Right forelimb (tissue), 1 donor: ENCODE measurements around the gene ZEB1.
"Not testable (repeated sequence)": the region's sequence is repeated elsewhere in the genome, so short reads cannot be mapped to it uniquely, and the experiment has no call there.

Source experiments
- DNase-seq: peaks from one replicate; pipeline ENCODE4 v3.0.0-alpha.2; 2018

Gene ZEB1

DNA sequence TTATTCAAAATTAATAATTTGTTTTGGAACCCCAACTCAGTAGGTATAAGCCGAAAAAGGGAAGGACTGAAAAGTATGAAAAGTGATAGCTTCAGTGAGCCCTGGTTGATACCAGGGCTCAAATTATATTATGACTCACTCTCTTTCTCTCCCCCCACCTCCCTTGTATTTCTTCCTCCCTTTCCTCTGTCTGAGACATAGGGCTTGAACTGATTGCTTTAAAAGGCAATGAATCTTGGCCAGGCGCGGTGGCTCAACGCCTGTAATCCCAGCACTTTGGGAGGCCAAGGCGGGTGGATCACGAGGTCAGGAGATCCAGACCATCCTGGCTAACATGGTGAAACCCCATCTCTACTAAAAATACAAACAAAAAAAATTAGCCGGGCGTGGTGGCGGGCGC is 108.3 kb downstream of the ZEB1 start:
- DNase-seq, result not testable (repeated sequence)

DNA sequence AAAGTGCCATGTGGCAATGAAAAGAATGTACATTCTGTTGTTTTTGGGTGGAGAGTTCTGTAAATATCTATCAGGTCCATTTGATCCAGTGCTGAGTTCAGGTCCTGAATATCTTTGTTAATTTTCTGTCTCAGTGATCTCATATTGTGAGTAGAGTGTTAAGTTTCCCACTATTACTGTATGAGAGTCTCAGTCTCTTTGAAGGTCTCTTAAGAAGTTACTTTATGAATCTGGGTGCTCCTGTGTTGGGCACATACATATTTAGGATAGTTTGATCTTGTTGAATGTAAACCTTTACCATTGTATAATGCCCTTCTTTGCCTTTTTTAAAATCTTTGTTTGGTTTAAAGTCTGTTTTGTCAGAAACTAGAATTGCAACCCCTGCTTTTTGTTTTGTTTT is 109.5 kb downstream of the ZEB1 start:
- DNase-seq, result not testable (repeated sequence)

DNA sequence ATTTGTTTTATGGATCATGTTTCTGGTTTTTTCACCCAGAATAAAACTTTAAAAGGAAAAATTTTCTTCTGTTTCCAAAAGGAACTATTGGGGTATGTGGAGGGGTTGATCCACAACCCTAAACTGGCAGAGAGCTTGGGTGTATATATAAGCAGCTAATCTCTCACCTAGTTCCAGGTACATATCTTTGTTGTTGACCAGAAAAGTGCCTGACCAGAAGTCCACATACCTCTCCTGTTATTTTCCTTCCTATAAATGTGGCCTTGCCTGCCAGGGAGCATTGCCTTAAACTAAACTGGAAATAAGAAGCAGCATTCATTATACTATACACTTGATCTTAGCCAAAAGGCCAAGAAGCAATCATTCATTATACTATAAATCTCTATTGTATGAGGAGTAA is 112.0 kb downstream of the ZEB1 start:
- DNase-seq, result no peak

DNA sequence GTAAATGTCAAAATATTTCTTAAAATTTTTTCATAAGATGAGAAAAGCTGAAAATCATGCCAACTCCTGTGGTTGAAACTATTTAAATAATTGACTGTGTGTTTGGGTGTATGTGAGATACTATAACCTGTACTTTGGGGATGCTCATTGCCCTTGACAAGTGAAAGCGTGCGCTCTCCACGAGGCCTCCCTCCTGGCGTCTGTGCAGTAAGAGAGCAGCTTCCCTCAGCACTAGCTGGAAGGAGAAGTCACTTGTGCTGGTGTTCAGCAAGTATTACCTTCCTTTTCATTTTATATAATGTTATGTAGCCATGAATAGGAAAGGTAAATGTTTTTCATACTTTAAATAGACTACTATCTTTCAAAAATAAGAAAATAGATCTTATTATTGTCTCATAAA is 118.9 kb downstream of the ZEB1 start:
- no peak for DNase-seq

DNA sequence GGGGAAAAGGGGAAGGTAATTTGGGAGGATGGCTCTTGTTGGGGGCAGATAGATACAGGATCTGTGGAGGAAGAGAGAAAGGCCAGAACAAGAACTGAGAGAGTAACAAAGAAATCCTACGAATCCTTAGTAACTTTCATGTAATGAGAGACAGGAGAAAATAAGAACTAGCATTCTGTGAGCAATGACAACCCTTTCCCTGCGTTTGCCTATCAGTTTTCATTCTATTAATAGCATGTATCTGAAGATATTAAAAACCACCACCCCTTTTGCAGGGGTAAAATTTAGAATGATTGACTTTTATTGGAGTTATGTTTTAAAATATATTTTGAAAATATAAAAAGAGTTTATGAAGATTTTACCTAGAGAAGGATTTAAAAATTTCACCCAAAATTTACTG is 132.8 kb downstream of the ZEB1 start:
- DNase-seq, result no peak

DNA sequence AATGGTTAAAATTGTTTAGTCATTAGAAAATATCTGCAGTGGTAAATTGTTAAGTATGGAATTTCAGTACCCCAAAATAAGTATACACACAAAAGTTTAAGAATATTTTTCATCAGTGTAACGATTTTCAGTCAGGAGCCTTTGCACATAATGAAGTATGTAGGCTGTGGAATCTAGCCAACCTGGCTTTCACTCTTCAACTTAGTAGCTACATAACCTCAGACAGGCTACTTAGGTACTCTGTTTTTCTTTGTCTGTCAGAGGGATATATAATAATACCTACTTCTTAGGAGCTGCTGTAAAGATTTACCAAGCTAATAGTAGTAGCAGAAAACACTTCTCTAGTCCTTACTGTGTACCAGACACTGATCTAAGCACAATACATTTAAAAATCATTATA is 137.5 kb downstream of the ZEB1 start:
- no peak for DNase-seq

DNA sequence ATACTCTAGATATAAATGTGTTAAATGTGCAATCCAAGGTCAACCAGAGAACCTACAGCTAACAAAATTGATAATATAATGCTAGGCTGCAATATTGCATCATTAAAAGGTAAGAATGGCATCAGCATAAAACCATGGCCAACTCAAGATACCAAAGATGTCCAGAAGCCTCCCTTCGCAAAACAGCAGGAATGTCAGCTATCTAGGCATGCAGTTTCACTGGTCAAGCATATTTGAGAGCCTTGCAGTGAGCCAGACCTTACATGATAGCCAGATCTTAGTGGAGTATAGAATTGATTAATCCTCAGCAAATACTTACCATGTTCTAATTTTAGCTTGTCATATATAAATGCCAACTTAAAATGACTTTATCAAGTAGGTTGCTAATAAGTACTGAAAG is 138.8 kb downstream of the ZEB1 start:
- no peak for DNase-seq

DNA sequence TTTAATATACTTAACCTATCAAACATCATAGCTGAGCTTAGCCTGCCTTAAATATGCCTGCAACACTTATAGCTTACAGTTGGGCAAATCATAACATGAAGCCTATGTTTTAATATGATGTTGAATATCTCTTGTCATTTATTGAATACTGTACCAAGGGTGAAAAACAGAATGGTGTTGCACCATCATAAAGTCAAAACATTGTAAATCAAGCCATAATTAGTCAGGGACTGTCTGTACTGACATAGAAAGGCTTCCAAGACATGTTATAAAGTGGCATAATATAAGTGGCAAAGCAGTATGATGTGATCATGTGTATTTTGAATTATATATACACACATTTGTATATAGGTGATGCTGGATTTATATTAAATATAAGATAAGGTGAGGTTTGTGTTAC is 140.0 kb downstream of the ZEB1 start:
- no peak for DNase-seq

DNA sequence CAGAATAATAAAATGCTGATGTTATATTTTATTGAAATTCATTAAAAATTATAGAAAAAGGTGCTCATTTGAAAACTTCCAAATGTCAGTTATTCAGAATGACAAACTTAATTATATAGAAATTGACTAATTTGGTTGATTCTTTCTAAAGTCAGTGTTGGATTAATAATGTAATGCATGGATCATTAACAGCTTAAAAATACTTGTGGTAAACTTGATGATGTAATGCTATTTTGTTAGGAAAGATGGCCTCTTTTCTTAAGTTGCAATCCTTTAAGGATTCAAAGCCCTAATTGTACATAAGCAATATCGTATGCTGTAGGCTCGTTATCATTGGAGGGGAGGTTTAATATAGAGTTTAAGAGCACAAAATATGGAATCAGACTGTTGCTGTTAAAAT is 141.2 kb downstream of the ZEB1 start:
- DNase-seq, result no peak

DNA sequence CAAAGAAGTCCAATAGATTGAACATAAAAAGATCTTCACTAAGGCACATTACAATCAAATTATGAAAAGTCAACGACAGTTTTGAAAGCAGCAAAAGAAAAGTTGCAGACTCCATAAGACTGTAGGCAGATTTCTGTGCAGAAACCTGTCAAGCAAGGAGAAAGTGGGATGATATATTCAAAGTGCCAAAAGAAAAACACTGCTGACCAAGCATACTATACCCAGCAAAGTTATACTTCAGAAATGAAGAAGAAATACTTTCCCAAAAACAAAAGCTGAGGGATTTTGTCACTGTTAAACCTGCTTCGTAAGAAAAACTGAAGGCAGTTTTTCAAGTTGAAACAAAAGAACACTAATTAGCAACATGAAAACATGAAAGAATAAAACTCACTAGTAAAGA is 145.5 kb downstream of the ZEB1 start:
- DNase-seq, result no peak

DNA sequence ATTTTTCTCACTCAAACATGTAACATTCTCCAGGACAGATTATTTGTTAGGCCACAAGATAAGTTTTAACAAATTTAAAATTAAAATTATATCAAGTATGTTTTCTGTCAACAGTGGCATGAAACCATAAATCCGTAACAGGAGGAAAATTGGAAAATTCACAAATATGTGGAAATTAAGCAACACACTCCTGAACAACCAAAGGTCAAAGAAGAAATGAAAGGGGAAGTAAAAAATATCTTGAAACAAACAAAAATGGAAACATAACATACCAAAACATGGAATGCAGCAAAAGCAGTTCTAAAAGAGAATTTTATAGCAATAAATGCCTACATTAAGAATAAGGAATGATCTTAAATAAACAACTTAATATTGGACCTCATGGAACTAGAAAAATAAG is 147.3 kb downstream of the ZEB1 start:
- DNase-seq, result no peak

DNA sequence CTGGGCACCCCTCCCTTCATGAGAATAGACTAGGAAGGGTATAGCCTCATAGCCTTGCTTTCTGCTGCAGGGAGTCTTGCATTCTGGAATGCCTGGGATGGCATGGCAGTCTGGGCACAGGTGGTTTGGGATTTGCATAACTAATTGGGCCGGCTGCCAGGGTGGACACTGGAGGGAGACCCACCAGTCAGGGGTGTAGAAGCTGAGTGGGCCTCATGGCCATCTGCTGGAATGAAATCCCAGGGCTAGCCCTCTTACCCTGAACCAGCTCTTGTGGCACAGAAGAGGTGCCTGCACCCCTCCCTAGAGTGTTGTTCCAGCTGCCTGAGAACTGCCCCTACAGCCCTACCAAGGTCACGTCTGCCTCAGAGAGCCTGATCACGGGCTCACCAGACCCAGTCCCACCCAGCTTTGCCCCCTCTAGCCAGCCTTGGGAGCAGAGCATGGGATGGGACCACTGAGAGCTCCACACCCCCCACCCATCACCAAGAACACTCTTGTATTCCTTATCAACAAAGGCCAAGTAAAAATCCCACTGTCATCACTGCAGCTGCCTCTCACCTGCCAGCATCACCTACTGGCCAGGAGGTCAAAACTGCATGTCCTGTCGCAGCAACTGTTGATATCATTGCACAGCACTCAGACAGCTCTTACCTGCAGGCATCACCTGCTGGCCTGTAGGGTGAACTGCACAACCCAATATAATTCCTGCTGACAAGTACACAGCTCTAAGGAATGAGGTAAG is 148.9 kb downstream of the ZEB1 start:
- no peak for DNase-seq

DNA sequence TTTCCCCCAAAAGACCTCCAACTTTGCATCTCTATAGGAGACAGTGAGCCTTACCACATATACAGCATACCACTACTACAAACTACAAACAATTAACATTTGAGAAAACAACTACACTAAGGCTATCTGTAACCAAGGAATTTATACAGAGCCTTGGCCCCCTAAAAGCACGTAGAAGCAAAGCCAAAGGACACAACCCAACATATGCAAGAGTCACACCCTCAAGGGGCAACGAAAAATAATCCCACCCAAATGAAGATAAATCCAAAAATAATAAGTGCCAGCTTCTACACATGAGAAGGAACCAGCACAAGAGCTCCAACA is 149.5 kb downstream of the ZEB1 start:
- DNase-seq, result no peak

DNA sequence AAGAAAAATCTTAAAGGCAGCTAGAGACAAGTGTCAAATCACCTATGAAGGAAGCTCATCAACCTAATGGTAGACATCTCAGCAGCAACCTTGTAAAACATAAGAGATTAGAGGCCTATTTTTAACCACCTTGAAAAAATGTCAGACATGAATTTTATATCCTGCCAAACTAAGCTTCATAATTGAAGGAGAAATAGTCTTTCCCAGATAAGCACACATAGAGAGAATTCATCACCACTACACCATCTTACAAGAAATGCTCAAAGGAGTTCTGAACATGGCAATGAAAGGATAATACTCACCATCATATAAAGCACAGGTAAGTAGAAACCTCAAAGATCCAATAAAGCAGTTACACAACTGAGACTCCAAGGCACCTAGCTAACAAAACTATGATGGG is 156.5 kb downstream of the ZEB1 start:
- no peak for DNase-seq

DNA sequence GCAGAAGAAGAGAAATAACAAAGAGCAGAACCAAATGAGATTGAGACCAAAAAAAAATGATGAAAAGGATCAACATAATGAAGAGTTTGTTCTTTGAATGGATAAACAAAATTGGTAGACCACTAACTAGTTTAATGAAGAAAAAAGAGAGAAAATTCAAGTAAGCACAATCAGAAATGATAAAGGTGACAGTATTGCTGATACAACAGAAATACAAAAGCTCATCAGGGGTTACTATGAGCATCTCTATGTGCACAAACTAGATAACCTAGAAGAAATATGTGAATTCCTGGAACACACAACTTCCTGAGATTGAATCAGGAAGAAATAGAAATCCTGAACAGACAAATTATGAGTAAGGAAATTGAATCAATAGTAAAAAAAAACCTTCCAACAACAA is 157.1 kb downstream of the ZEB1 start:
- DNase-seq, result no peak

DNA sequence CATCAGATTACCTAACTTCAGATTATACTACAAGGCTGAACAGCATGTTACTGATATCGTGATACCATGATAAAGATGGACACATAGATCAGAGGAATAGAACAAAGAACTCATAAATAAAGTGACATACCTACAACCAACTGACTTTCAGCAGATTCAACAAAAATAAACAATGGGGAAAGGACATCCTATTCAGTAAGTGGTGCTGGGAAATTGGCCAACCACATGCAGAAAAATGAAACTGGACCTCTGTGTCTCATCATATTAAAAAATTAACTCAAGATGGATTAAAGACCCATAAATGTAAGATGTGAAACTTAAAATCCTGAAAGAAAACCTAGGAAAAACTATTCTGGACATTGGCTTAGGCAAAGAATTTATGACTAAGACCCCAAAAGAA is 158.6 kb downstream of the ZEB1 start:
- DNase-seq, result no peak

DNA sequence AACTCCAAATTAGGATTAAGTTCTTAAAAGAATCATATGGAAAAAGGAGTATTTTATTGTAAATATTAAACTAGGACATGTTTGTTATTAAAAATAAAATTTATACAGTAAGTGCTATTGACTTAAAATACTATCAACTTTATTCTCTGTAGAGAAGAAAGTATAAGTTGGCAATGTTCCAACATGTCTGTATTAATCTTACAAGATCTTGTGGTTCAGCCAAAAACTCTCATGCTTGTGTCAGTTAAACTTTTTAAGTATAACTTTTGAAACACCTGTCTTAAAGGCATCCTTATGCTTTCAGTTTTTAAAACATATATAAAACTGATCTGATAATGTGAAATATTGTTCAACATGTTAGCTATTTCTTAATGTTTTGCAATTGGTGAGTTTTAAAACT is 160.7 kb downstream of the ZEB1 start:
- DNase-seq, result no peak

DNA sequence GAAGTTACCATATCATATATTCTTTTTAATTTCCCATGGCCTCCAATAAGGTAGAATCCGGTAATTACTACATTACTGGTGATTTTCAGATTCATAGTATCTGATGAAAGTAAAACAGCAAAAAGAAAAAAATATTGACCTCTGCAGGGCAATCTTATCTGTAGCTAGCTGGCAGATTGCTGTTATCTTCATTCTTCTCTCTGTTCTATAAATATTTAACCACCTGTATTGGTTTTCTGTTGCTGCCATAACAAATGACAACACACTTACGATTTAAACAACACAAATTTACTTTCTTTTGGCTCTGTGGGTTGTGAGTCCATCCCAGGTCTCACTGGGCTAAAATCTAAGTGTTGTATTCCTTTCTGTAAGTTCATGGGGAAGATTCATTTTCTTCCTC is 164.5 kb downstream of the ZEB1 start:
- no peak for DNase-seq

DNA sequence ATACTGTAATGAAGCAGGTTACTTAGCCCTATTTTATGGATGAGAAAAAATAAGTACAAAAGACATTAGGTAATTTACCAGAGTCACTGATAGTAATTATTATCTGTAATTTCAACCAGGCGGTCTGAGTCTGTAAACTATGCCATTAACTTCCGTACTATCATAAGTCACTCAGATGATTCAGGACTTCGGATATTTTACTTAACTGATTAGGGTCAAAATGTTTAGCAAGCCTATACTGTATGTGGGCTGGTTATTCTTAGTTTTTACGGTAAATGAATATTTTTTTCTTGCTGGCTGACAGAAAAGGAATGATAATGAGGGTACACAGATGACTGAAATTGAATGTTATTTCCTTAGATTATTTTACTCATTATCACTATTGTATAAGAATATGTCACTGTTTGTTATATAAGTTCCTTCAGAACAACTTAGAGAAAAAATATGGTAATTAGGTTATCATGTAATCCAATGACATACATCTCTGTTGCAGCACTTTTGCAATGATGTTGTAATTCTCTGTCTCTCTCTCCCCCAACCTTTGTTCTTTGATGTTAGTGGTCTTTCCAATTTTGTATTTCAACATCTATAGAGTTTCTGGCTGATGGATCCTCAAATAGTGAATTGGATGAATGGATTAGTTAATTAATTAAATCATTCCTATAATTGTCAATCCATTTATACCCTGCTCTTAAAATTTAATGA is 165.6 kb downstream of the ZEB1 start:
- DNase-seq, result no peak

DNA sequence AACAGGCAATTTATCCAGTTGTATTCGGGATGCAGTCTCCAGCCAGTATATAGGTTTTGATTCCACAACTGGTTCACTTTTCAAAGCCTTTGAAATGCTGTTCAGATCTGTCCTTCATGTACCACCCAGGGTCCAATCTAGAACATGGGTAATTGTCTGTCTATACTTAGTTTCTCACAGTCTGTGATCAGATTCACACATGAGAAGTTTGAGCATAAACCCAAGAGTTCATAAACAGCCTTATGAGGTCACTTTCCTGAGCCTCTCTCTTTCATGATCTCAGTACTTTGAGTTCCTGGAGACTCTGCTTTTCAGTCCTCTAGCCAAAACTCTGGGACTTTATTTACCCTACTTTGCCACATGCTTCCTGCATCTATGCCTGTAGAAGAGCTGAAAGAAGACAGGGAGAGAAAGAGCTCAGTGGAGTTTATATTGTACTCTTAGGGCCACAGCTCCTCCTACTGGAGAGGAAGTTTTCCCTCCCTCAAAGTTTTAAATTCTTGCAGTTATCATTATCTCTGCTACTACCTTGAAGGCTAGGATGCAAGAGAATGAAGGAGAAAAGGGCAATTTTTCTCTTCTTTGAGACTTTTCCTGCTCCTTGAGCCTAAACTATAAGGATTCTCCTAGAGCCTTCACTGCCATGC is 172.0 kb downstream of the ZEB1 start:
- no peak for DNase-seq

DNA sequence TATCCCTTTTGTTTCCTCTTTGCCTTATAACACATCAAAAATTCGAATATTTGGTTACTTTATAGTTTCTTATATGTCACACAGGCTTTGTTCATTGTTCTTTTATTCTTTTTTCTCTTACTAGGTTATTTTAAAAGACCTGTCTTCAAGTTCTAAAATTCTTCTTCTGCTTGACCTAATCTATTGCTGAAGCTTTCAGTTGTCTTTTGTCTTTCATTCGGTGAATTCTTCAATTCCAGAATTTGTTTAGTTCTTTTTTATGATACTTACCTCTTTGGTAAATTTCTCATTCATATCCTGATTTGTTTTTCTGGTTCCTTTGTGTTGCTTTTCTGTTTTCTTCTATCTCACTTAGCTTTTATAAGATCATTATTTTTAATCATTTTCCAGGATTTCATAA is 188.4 kb downstream of the ZEB1 start:
- DNase-seq, result no peak

DNA sequence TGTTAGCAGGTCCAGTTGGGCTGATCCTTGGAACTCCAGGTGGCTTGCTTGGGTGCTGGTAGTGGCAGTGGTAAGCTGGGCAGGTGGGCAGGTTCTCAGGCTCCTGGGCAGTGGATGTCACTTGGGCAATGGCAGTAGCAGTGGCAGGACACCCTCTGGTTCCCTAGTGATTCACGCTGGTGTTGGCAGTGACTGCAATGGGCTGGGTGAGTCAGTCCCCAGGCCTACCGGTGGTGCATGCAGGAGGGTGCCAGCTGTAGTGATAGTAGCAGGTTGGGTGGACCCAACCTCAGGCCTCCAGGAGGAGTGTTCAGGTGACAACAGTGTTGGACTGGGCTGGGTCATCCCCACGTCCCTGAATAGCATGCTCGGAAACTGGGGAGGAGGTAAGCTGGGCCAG is 189.2 kb downstream of the ZEB1 start:
- DNase-seq, result no peak

DNA sequence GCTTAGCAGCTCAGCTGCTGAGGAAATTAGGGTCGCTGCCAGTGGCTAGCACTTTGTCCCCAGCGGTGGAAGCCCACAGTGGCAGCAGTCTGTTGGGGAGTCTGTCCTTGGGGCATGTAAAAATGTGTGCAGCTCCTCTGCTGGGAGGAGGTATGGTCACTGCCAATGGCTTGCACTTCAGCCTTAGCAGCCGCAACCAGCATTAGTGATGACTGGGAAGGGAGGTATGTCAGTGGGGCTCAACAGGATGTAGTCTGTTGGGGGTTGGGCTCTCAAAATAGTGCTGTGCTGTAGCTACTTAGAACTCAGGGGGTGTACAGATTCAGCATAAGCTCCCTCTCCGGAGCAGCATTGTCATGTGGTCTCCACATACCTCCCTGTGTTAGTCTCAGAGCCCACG is 189.9 kb downstream of the ZEB1 start:
- DNase-seq, result no peak

DNA sequence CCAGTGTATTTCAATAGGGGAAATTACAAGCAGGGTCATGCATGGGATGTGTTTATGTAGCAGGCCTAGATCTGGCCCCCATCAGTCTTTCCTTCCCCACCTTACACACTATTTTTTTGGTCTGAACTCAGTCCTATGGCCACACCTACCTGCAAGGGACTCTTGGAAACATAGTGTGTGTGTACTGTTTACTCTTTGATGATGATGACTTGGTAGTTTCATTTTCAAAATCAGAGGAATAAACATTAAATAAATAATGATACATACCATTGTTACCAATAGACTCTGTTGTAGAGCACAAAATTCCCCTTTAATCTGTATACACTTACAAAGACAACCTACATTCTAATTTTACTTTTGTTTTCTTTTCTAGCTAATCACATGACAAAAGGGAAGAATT is 191.0 kb downstream of the ZEB1 start:
- no peak for DNase-seq

DNA sequence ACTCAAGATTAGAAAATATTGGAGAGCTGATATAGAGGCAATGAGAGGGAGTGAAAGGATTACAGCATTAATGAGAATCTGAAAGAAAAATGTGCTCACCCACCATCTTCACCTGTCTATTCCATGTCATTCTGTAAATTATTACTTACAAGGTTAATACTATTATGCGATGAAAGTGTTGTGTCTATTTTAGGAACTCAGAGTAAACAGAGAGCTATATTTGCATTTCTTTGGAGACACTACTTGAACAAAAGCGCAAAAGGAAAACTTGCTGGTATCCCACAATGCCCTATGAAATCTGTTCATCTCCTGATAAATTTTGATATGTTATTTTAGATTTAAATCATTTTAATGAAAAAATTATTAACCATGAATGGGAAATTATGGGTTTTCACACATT is 196.1 kb downstream of the ZEB1 start:
- no peak for DNase-seq
